HG02852 (cell line): ENCODE data around the gene GBGT1.

Source experiments
- ATAC-seq: cut with Tn5 transposase; IDR thresholded peaks from one replicate; pipeline ENCODE4 v1.9.1; 2021; ENCODE audit warnings: mild to moderate bottlenecking, moderate library complexity; ENCODE audit not compliant: unreplicated experiment

GBGT1 gene

GRCh38 chr9:133144904-133145851 lies 18.5 kb downstream of the GBGT1 start:
- ATAC-seq, result no peak

- no peak for ATAC-seq
These were observed 19.4 kb downstream of the GBGT1 start for GRCh38 chr9:133144142-133144903.

DNA sequence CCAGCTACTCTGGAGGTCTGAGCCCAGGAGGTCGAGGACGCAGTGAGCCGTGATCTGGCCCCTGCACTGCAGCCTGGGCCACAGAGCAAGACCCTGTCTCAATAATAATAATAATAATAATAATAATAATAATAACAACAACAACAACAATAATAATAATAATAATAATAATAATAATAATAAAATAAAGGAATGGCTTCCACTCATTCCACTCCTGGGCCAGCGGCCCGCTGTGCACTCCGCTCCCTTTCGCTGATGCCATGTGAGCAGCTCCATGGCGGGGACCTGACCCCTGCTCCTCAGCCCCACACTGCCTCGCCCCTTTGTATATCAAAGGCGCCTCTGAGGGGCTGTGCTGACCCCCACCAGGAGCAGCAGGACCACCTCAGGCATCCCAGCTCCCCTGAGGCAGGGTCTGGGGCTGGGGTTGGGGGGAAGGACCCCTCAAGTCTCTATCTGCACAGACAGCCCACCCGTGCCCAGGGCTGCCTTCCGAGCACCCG lies 20.0 kb downstream of the GBGT1 start:
- ATAC-seq, result no peak

DNA sequence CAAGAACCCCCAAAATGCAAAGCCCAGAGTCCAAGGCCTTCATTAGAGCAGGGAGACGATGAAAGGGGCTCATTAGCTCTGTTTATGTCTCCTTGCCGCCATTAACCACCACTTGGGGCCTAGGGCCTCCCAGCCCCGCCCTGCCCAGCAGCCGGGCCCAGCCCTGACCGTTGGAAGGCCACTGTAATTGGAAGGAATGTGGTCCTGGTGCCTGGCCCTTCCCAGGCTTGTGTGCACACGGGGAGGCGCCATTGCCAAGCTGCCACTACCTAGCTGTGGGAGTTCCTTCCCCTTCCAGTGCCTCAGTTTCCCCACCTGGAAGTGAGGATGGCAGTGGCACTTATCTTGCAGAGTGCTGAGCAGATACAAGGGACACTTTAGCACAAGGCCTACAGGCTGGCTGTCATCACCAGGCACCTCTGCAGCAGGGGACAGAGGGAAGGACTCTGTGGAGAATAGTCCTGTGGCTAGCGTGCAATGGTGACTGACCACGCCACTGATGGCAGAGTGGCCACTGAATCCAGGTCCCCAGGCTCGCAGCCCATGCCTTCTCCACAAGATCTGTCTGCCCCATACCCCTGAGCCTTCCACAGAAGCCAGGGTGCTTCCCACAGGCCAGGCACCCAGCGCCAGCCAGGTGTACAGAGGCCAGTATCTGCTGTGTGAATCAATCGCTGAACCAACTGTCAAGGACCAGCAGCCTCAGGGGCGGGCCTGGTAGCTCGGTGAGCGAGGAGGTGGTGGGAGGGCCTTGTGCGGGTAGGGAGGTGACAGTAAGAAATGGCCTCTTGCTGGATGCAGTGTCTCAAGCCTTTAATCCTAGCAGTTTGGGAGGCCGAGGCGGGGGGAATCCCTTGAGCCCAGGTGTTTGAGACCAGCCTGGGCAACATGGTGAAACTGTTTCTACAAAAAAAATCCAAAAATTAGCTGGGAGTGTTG lies 20.8 kb downstream of the GBGT1 start:
- ATAC-seq, result no peak

DNA sequence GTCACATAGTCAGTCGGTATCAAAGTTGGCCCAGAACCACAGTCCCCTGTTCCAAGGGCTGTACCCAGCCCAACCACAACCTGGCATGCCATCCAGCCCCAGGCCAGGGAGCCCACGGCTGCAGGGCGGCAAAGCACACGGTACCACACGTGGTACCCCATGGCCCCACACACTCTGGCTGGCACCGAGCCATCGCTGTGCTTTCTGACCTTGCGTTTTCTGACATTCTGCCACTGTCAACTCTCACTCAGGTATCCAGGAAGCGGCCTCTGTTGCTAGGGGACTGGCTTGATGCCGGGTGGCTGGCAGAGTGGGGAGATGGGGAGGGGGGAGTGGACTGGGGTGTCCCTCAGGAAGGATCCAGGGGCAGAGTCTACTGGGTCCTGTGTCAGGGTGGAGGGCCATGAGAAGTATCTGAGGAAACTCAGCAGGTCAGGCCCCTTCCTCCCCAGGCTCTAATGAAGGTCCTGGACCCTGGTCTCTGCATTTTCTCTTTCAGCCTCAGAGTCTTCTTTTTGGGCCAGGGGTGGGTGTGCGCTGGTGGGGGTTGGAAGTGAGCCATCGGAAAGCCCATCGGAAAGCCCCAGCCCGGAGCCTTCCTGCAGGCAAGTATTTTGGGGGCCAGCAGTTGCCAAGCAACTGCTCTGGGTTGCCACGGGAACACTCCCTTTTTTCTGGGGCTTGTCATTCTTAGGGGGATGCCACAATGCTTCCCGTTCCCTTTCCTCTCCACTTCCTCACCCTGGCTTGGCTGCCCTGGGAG lies 21.7 kb downstream of the GBGT1 start:
- ATAC-seq, result no peak

- ATAC-seq, result no peak
These were observed 23.1 kb downstream of the GBGT1 start for GRCh38 chr9:133140606-133141005.

GRCh38 chr9:133140174-133140505 lies 23.6 kb downstream of the GBGT1 start:
- ATAC-seq, result no peak

DNA sequence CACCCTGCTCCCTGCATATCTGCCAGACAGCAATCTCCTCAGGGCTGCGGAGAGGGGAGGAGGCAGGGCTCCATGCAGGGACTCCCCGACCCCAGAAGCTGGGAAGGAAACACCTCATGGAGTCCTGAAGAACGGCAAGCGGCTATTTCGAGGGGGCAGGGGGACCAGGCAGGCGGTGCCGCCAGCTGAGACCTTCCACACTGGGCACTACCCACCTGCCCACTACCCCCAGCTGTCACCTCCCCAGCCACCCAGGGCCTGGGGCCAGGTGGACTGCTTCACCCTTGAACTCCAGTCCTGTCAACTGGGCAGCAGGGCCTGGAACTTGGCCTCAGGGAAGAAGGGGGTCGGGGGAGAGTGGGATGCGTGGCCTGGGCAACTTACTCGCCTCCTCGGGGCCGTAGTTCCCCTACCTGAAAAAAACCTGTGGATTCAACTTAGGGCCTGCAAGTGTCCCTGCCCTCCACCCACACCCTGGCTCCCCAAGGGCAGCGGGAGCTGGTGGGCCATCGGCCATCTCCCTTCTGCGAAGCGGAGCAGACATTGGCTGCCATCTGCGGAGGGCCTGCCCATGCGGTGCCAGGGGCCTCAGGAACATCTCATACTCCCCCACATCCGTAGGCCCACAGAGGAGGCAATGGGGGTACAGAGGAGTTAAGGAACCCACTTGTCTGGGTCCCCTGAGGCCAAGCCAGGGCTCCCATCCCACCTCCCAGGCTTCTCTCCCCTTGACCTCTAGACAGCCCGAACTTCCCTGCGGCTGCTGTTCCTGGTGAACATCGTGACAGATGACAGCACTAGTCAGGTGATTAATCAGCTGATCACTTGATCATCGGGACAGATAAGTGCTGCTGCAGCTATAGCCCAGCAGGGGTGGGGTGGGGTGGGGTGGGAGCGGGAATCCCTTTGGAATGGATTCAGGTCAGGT lies 24.2 kb downstream of the GBGT1 start:
- no peak for ATAC-seq

DNA sequence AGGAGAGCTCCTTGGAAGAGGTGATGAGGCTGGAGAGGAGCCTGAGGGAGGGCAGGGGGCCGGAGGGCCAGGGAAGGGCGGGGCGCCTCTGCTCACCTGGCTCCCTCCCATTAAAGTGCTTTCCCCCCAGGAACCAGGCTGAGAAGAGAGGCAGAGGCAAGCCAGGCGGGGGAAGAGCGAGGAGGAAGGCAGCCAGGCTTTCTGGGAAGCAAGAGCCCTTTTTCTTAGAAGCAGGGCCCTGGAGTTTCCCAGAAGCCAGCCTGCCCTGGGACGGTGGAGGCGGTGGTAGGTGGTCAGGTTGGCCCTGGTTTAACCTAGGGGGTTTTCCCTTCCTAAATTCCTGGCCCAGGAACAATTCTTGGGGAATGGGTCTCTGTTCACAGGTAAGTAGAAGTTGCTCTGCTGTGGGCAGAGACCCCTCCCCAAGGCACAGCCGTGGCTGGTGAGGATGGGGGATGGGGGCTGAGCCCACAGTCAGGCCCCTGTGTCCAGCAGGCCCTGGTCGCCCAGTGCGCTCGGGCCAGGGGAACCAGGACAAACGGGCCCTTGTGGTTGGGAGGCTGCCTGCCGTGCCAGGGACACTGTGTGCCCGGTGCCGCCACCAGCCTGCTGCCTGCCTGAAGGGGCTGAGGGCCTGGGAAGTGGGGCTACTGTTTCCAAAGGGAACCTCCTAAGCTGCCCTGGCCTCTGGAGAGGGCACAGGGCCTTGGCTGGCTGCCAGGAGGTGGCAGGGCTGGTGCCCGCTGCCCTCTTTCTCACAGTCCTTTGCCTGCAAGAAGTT lies 26.1 kb downstream of the GBGT1 start:
- ATAC-seq, result no peak

DNA sequence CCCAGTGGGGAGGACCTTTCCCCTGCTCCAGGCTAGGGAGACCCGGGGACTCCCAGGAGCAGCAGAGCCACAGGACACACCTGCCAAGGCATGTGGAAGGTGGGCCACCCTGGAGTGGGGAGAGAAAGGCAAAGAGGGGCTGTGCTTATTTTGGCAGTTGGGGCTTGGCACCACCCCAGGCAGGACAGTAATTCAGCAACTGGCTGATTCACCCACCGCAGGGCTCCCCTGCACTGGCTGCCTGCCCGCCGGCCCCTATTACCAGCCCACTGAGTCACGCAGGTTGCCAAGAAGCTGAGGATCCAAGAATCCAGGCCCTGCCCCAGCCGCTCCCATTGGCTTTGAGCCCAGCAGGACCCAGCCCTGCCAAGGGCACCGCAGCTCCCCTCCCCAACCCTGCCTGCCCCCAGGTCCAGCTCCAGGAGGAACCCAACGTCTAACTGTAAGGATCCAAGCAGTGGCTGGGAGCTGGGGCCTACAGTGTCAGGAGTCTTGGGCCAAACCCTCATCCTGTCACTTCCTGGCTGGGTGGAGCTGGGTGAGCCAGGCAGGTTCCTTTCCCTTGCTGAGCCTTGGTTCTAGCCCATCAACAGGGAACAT lies 28.5 kb downstream of the GBGT1 start:
- no peak for ATAC-seq

DNA sequence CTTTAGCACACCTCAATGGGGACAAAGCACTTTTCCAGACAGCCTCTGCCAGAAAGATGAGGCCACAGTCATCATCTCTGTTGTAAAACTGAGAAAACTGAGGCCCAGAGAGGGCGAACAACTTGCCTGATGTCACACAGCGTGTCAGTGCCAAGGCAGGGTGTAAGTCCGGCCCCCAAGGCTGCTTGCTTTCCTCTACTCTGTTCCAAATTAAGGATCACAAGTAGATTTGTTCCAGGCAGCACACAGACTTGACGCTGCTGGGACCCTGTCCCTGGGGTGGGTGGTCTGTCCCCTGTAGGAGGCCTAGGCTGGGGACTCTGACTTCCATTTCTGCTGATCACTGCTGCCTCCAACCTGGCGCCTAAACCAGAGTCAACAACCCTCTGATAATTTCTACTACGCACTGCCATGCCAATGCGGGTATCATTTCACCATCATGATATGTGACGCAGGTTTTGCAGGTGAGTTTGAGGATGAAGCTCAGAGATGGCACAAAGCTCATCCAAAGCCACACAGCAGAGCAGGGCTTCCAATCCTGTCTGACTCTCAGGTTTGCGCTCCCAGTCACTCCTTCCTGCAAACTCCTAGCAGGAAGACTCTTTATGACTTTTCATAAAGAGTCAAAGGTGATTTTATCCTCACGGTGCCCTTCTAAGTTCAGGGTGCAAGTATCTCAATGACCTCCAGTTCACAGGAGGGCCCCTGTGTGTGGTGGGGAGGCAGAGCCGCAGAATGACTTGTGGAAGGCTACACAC lies 29.1 kb downstream of the GBGT1 start:
- no peak for ATAC-seq

DNA sequence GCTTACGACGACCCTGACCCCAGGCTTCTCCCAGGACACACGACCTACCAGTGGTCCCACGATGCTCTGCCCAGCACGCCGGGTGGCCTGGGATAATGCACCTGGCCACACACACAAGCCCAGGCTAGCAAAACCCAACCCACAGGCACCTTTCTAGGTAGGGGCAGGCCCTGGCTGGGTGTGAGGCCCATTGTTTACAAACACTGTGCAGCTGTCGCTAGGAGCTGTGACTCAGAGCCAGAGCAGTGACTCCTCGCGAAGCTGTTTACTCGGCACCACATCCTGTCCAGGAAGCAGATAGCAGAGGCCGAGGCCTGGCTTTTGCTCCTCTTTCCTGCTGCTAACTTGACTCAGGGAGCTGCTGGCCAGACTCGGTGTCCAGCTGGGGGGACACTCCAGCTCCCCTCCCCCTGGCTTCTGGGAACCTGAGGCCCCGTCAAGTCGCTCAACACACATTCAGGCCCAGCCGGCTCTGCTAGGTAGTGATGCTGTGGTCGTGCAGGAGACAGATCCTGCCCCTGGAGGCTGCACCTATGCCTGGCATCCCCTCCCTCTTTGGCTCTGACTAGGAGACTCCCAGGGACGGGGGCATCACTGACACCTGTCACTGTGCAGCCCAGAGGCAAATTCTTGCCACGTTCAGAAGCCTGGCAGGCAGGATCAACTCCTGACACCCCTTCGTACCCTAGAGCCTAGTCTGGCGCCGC lies 29.9 kb downstream of the GBGT1 start:
- peak; percentile 90 for ATAC-seq

GRCh38 chr9:133132174-133132573 lies 31.5 kb downstream of the GBGT1 start:
- ATAC-seq, result no peak

GRCh38 chr9:133131506-133131905 lies 32.2 kb downstream of the GBGT1 start:
- no peak for ATAC-seq

DNA sequence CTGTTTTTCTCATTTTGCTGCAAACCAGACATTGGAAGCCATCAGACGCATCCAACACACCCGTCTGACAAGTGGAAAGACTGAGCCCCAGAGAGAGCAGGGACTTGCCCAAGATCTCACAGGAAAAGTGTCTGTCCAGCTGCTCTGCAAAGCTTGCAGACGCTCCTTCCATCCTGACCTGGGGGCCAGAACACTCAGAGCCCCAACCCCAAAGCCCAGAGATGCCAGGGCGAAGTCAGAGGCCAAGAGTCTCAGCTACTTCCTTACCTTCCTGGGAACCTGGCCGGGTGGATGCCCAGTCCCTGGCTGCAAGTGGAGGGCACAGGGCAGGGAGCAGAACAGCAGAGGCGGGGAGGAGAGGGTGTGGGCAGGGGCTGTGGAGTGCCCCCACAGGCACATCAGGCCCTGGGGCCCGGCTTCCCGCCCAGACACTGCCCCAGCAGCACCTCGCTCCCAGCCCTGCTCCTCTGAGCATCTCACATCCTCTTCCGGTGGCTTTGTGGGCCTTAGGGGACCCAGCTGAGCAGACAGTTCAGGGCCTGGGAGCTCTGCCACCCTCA lies 32.9 kb downstream of the GBGT1 start:
- no peak for ATAC-seq
